ENCODE data around the gene KDM4B. TPM values are rescaled to one million over a fixed set of nuclear protein-coding genes. Genes with fewer than 3 reads are reported as not detected.

Gene KDM4B
- total and polyA plus RNA-seq, 10 of the 15 experiments (the other 5 are each of a cell fraction or from before 2014, with no cell fraction given) = 0.47 to 49.6 (median 16.2) TPM

DNA sequence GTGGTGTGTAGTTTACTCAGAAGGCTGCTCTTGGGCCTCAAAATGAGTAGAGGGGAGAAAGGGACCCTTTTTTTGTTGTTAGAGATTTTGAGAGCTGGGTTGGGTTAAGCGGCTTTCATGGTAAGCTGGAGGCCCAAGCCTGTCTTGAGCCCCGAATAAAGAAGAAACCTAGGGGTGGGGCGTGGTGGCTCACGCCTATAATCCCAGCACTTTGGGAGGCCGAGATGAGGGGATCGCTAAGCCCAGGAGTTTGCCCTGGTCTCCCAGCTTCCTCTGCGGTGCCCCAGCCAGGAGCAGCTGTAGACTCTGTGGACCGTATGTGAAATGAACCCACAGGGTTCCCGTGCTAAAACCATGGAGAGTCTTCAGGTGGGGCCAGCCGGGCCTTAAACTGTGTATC lies 56.1 kb downstream of the KDM4B start:
- Histone ChIP-seq H3K4me3 (no peak overlapping the region), H2AFZ (ENCODE audit: control insufficient read depth, low read depth, low read length) (no peak overlapping the region), H3K9ac (ENCODE audit: control insufficient read depth, insufficient read depth, low read length) (no peak overlapping the region), H3K27ac (ENCODE audit: control insufficient read depth, insufficient read depth) (no peak overlapping the region), H3K4me2 (ENCODE audit: control insufficient read depth, insufficient read depth) (no peak overlapping the region), H3K79me2 (ENCODE audit: control insufficient read depth, insufficient read depth, low read length) (peaks cover 17% of the 10 kb centered on the region), H3K4me1 (ENCODE audit: control insufficient read depth, insufficient read depth, low read length) (no peaks in the 10 kb centered on the region; the same call in 1 of the 2 replicates), H3K9me3 (replicated peaks; ENCODE audit: control insufficient read depth, insufficient read depth, low read length) (no peaks in the 10 kb centered on the region), H3K27me3 (replicated peaks in 1 of 2; ENCODE audit: control insufficient read depth in 2 of 2, insufficient read depth in 2 of 2, low read length in 1 of 2) (no peaks in the 10 kb centered on the region), H3K36me3 (ENCODE audit: control insufficient read depth in 2 of 2, insufficient read depth in 2 of 2, low read length in 1 of 2) (peaks cover 0 to 4% of the 10 kb centered on the region in 2 experiments; a peak in 1 of 4 replicates), H4K20me1 (ENCODE audit: control insufficient read depth, insufficient read depth) (no peaks in the 10 kb centered on the region)
- ATAC-seq = no peak
- ChIA-PET CTCF (no interaction called here), POLR2A (no interaction called here), SMC1A (ENCODE audit: uncharacterized antibody, unreplicated experiment) (interaction anchor here (1.0 kb wide), 1 partner anchor 129 kb away, joined by 4 read pairs; no protein-coding TSS in a partner anchor), RAD21 (ENCODE audit: unreplicated experiment) (interaction anchor here (2.7 kb wide), 1 partner anchor 215 kb away, joined by 6 read pairs; no protein-coding TSS in a partner anchor)
- intact Hi-C loops (cut with micrococcal nuclease; ENCODE audit: unreplicated experiment) = no loop called here
- no peak for FAIRE-seq
- 84% methylated on average over 10 of the region's 10 CpGs for WGBS (ENCODE audit: insufficient coverage, insufficient replicate concordance, low lambda C conversion rate, missing lambda C conversion rate)
- in situ Hi-C loops (cut with MboI) = no loop called here
- TF ChIP-seq, protein P1, sequence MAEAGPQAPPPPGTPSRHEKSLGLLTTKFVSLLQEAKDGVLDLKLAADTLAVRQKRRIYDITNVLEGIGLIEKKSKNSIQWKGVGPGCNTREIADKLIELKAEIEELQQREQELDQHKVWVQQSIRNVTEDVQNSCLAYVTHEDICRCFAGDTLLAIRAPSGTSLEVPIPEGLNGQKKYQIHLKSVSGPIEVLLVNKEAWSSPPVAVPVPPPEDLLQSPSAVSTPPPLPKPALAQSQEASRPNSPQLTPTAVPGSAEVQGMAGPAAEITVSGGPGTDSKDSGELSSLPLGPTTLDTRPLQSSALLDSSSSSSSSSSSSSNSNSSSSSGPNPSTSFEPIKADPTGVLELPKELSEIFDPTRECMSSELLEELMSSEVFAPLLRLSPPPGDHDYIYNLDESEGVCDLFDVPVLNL (IDR thresholded peaks at IDR 0.05; ENCODE audit: low read depth, low read length) = no peak
- TF ChIP-seq NR2C2 (IDR thresholded peaks at IDR 0.05; ENCODE audit: borderline replicate concordance, control insufficient read depth, insufficient read length, low read depth) = no peak
- TF ChIP-seq, protein P2, sequence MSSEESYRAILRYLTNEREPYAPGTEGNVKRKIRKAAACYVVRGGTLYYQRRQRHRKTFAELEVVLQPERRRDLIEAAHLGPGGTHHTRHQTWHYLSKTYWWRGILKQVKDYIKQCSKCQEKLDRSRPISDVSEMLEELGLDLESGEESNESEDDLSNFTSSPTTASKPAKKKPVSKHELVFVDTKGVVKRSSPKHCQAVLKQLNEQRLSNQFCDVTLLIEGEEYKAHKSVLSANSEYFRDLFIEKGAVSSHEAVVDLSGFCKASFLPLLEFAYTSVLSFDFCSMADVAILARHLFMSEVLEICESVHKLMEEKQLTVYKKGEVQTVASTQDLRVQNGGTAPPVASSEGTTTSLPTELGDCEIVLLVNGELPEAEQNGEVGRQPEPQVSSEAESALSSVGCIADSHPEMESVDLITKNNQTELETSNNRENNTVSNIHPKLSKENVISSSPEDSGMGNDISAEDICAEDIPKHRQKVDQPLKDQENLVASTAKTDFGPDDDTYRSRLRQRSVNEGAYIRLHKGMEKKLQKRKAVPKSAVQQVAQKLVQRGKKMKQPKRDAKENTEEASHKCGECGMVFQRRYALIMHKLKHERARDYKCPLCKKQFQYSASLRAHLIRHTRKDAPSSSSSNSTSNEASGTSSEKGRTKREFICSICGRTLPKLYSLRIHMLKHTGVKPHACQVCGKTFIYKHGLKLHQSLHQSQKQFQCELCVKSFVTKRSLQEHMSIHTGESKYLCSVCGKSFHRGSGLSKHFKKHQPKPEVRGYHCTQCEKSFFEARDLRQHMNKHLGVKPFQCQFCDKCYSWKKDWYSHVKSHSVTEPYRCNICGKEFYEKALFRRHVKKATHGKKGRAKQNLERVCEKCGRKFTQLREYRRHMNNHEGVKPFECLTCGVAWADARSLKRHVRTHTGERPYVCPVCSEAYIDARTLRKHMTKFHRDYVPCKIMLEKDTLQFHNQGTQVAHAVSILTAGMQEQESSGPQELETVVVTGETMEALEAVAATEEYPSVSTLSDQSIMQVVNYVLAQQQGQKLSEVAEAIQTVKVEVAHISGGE (CRISPR knock-in tag; IDR thresholded peaks at IDR 0.05) = no peak
- TF ChIP-seq, protein P3, sequence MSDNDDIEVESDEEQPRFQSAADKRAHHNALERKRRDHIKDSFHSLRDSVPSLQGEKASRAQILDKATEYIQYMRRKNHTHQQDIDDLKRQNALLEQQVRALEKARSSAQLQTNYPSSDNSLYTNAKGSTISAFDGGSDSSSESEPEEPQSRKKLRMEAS (IDR thresholded peaks at IDR 0.05; ENCODE audit: low read depth, low read length) = no peak
- no peak for TF ChIP-seq ETV6 (conservative IDR thresholded peaks at IDR 0.05 in 1 of 2, IDR thresholded peaks at IDR 0.05 in 1 of 2; ENCODE audit: borderline replicate concordance in 1 of 2, low read depth in 1 of 2)
- no peak for TF ChIP-seq CHD4 (IDR thresholded peaks at IDR 0.05)
- TF ChIP-seq NFIC (IDR thresholded peaks at IDR 0.05; ENCODE audit: low read depth, low read length) = no peak
- TF ChIP-seq BHLHE40 (IDR thresholded peaks at IDR 0.05; ENCODE audit: borderline replicate concordance in 1 of 2, low read depth in 2 of 2, low read length in 1 of 2) = no peak
- no peak for DNase-seq (ENCODE audit: low read depth, low spot score)
- no TSS peak for BruUV-seq (replicated peaks)

Data from GM12878 (cell line).